ENCODE data around the gene MMS22L.

- no peak for TF ChIP-seq POLR2A (IDR thresholded peaks at IDR 0.05; ENCODE audit: low read depth, low read length)
- TF ChIP-seq POLR2AphosphoS5 (IDR thresholded peaks at IDR 0.05; ENCODE audit: low read depth, low read length): no peak
- no peak for TF ChIP-seq TAF1 (IDR thresholded peaks at IDR 0.05; ENCODE audit: low read depth, low read length)
These were observed 11.4 kb upstream of the MMS22L start for GRCh38 chr6:97294451-97294850.
